OCI-LY1 (cell line): ENCODE measurements around the gene FILIP1L.

Source experiments
- H2AFZ ChIP-seq: fragments of 200-600 bp; sonication (generic), shearing (Covaris generic); 2 replicates; pipeline ENCODE4 v1.6.0; 2014; ENCODE audit warnings: antibody characterized with exemption, mild to moderate bottlenecking, low read length
- H3F3A ChIP-seq: fragments of 200-600 bp; sonication (generic), shearing (Covaris generic); 2 replicates; pipeline ENCODE4 v1.6.0; 2014; ENCODE audit warnings: mild to moderate bottlenecking, antibody characterized with exemption, low read length, moderate library complexity; ENCODE audit not compliant: insufficient read depth
- H3K27ac ChIP-seq: fragments of 200-600 bp; sonication (generic); 2 replicates; pipeline ENCODE4 v1.5.1; 2014; ENCODE audit warnings: low read length, mixed run types, mild to moderate bottlenecking, low read depth; ENCODE audit not compliant: poor library complexity, severe bottlenecking
- H3K27me3 ChIP-seq: fragments of 200-600 bp; sonication (generic); 2 replicates; pipeline ENCODE4 v1.6.0; 2014; ENCODE audit warnings: antibody characterized with exemption, mild to moderate bottlenecking, low read length, moderate library complexity; ENCODE audit not compliant: insufficient read depth
- H3K36me3 ChIP-seq: fragments of 200-600 bp; sonication (generic); 2 replicates; pipeline ENCODE4 v1.6.1; 2014; ENCODE audit warnings: mild to moderate bottlenecking, antibody characterized with exemption, low read length, moderate library complexity, mixed read lengths; ENCODE audit not compliant: insufficient read depth
- H3K4me1 ChIP-seq: fragments of 200-600 bp; sonication (generic); 2 replicates; pipeline ENCODE4 v1.5.1; 2014; ENCODE audit warnings: mild to moderate bottlenecking, low read length, moderate library complexity; ENCODE audit not compliant: insufficient read depth, severe bottlenecking
- H3K4me2 ChIP-seq: fragments of 200-600 bp; sonication (generic), shearing (Covaris generic); 2 replicates; pipeline ENCODE4 v1.6.1; 2014; ENCODE audit warnings: low read length
- H3K4me3 ChIP-seq: fragments of 200-600 bp; sonication (generic); 2 replicates; pipeline ENCODE4 v1.5.1; 2014; ENCODE audit warnings: low read length, low read depth, mild to moderate bottlenecking, mixed read lengths; ENCODE audit not compliant: poor library complexity, severe bottlenecking
- H3K79me2 ChIP-seq: fragments of 200-600 bp; shearing (Covaris generic); 2 replicates; pipeline ENCODE4 v1.6.1; 2016; ENCODE audit warnings: mixed run types, low read length, mixed read lengths; ENCODE audit not compliant: insufficient read depth
- H3K9ac ChIP-seq: fragments of 200-600 bp; sonication (generic), shearing (Covaris generic); 2 replicates; pipeline ENCODE4 v1.6.1; 2014; ENCODE audit warnings: mild to moderate bottlenecking, low read length, mixed read lengths
- H3K9me2 ChIP-seq: fragments of 200-600 bp; sonication (generic), shearing (Covaris generic); 2 replicates; pipeline ENCODE4 v1.6.1; 2014; ENCODE audit warnings: low read depth, mild to moderate bottlenecking, low read length, mixed read lengths
- H3K9me3 ChIP-seq: fragments of 200-600 bp; shearing (Covaris generic); 2 replicates; pipeline ENCODE4 v1.6.1; 2014; ENCODE audit warnings: low read length, mixed read lengths
- H4K20me1 ChIP-seq: fragments of 200-600 bp; sonication (generic), shearing (Covaris generic); 2 replicates; pipeline ENCODE4 v1.6.0; 2016; ENCODE audit warnings: mild to moderate bottlenecking, low read length; ENCODE audit not compliant: insufficient read depth
- EZH2 ChIP-seq: fragments of 200-600 bp; sonication (generic), shearing (Covaris generic); IDR thresholded peaks from 2 replicates; pipeline ENCODE4 v1.8.0; 2017; ENCODE audit warnings: borderline replicate concordance, mixed run types, mild to moderate bottlenecking, antibody characterized with exemption, low read length, moderate library complexity, mixed read lengths
- TF ChIP-seq, protein P1 (sequence below): fragments of 200-600 bp; sonication (generic), shearing (Covaris generic); IDR thresholded peaks from 2 replicates; pipeline ENCODE4 v1.5.1; 2017; ENCODE audit warnings: mild to moderate bottlenecking, antibody characterized with exemption, low read length, moderate library complexity, mixed read lengths

FILIP1L gene

GRCh38 chr3:99850608-99851007 is 263.7 kb downstream of the FILIP1L start:
- no peak overlapping the region for H3K4me2 ChIP-seq
- no peaks in the 10 kb centered on the region for H3K9me2 ChIP-seq
- H3K36me3 ChIP-seq = no peaks in the 10 kb centered on the region
- no peaks in the 10 kb centered on the region for H3K4me1 ChIP-seq
- H3K4me3 ChIP-seq = no peak overlapping the region
- no peaks in the 10 kb centered on the region for H3F3A ChIP-seq
- no peak overlapping the region for H3K9ac ChIP-seq
- no peak overlapping the region for H3K27ac ChIP-seq
- H4K20me1 ChIP-seq = no peaks in the 10 kb centered on the region
- no peaks in the 10 kb centered on the region for H3K9me3 ChIP-seq
- H3K27me3 ChIP-seq = no peaks in the 10 kb centered on the region
- no peaks in the 10 kb centered on the region for H3K79me2 ChIP-seq
- TF ChIP-seq, protein P1, sequence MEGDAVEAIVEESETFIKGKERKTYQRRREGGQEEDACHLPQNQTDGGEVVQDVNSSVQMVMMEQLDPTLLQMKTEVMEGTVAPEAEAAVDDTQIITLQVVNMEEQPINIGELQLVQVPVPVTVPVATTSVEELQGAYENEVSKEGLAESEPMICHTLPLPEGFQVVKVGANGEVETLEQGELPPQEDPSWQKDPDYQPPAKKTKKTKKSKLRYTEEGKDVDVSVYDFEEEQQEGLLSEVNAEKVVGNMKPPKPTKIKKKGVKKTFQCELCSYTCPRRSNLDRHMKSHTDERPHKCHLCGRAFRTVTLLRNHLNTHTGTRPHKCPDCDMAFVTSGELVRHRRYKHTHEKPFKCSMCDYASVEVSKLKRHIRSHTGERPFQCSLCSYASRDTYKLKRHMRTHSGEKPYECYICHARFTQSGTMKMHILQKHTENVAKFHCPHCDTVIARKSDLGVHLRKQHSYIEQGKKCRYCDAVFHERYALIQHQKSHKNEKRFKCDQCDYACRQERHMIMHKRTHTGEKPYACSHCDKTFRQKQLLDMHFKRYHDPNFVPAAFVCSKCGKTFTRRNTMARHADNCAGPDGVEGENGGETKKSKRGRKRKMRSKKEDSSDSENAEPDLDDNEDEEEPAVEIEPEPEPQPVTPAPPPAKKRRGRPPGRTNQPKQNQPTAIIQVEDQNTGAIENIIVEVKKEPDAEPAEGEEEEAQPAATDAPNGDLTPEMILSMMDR = no peak
- H2AFZ ChIP-seq = no peak overlapping the region

GRCh38 chr3:99848433-99848832 is 265.9 kb downstream of the FILIP1L start:
- no peak overlapping the region for H3K4me2 ChIP-seq
- no peaks in the 10 kb centered on the region for H3K79me2 ChIP-seq
- no peaks in the 10 kb centered on the region for H4K20me1 ChIP-seq
- no peak overlapping the region for H3K9ac ChIP-seq
- H3K9me2 ChIP-seq = no peaks in the 10 kb centered on the region
- peaks cover 12% of the 10 kb centered on the region for H3K4me1 ChIP-seq
- H2AFZ ChIP-seq = no peak overlapping the region
- H3K9me3 ChIP-seq = no peaks in the 10 kb centered on the region
- TF ChIP-seq, protein P1 = no peak
- no peak for TF ChIP-seq EZH2
- H3K36me3 ChIP-seq = no peaks in the 10 kb centered on the region
- H3K27me3 ChIP-seq = no peaks in the 10 kb centered on the region
- no peaks in the 10 kb centered on the region for H3F3A ChIP-seq
- H3K27ac ChIP-seq = no peak overlapping the region
- H3K4me3 ChIP-seq = no peak overlapping the region

DNA sequence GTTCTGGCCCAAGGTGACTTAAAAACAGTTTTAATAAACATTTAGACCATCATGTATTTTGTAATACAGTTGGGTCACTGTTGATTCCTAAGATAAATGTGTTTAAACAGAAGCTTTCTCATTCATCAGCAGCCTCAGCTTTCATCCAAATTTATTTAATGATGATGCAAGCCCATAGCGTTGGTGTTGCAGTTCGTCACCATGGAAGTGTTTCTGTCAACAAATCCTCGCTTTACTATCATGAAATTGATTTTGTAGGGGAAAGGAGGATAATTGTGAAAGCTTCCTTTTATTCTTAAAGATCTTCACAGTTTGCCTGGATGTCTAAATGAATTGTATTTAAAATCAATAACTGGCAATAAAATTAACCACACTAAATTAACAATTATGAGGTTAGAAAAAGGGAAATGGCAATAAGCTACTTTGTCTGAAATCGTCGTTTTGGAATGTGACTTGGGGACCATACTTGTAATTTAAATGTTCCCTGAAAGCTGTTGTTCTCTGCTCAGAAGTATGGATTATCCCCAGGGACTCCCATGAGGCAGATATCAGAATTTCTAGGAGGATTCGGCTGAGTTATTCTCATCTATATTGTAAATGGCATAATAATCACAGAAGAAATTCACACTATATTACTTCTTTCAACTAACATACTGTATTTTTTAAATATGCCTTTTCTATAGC is 267.7 kb downstream of the FILIP1L start:
- no peak for TF ChIP-seq EZH2
- TF ChIP-seq, protein P1 = no peak
- H4K20me1 ChIP-seq = no peaks in the 10 kb centered on the region
- H3K27ac ChIP-seq = no peak overlapping the region
- H3K9ac ChIP-seq = no peak overlapping the region
- peaks cover 12% of the 10 kb centered on the region for H3K4me1 ChIP-seq
- H3K79me2 ChIP-seq = no peaks in the 10 kb centered on the region
- H3K4me2 ChIP-seq = no peak overlapping the region
- H3K9me3 ChIP-seq = no peaks in the 10 kb centered on the region
- H3K36me3 ChIP-seq = no peaks in the 10 kb centered on the region
- H3K9me2 ChIP-seq = no peaks in the 10 kb centered on the region
- H3K4me3 ChIP-seq = no peak overlapping the region
- no peak overlapping the region for H2AFZ ChIP-seq
- no peaks in the 10 kb centered on the region for H3K27me3 ChIP-seq
- H3F3A ChIP-seq = no peaks in the 10 kb centered on the region
